Endothelial cell of hepatic sinusoid (primary cell): ENCODE results near the gene KATNB1.

ENCODE experiments used
- in situ Hi-C: cut with HindIII; loops from 2 replicates; pipeline ENCODE4 v1.10.0; 2017; ENCODE audit warnings: low sequenced_read_pairs

The KATNB1 gene

DNA sequence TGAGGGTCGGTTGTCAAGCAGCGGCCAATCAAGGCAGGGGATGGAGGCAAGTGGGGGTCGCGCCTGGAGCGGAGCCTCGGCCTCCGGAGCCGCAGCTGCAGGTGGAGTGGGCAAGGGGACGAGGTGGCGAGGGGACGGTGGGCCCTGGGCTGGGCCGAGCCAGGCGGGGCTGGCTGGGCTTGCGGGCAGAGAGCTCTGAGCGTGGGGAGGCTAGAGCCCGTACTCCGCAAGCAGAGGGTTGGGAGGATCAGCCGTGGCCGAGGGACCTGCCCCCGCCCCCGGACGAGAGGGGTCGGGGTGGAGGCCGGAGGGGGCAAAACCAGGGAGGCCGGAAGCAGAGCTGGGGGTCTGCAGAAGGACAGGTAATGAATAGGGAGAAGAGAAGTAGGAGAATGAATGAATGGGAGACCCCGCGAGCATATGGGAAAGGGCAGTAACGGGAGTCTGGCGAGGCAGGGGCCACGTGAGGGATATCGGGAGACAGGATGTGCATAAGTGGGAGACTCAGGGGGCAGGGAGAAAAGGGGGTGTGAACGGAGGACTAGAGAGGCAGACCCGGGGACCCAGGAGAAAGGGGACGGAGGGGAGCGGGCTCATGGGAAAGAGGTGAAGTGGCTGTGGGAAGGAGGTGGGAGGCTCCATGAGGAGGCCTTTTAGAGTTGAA, at the start of gene KATNB1:
TSS of gene KATNB1 (plus strand) at position 16 of the 664 bp plus-strand sequence. CDS start 1,474 bp downstream, outside the sequence.
- in situ Hi-C loops: no loop called here

- in situ Hi-C loops: loop anchor here (5.0 kb wide), 2 partner anchors 39 to 109 kb away; no protein-coding TSS in a partner anchor
Observed at GRCh38 chr16:57686577-57686976, 49.0 kb upstream of the KATNB1 start.

GRCh38 chr16:57687363-57687929, 48.1 kb upstream of the KATNB1 start:
- in situ Hi-C loops: loop anchor here (5.0 kb wide), 2 partner anchors 40 to 110 kb away; no protein-coding TSS in a partner anchor

- in situ Hi-C loops: loop anchor here (5.0 kb wide), 2 partner anchors 41 to 111 kb away; no protein-coding TSS in a partner anchor
Observed at GRCh38 chr16:57688487-57688986, 47.0 kb upstream of the KATNB1 start.

DNA sequence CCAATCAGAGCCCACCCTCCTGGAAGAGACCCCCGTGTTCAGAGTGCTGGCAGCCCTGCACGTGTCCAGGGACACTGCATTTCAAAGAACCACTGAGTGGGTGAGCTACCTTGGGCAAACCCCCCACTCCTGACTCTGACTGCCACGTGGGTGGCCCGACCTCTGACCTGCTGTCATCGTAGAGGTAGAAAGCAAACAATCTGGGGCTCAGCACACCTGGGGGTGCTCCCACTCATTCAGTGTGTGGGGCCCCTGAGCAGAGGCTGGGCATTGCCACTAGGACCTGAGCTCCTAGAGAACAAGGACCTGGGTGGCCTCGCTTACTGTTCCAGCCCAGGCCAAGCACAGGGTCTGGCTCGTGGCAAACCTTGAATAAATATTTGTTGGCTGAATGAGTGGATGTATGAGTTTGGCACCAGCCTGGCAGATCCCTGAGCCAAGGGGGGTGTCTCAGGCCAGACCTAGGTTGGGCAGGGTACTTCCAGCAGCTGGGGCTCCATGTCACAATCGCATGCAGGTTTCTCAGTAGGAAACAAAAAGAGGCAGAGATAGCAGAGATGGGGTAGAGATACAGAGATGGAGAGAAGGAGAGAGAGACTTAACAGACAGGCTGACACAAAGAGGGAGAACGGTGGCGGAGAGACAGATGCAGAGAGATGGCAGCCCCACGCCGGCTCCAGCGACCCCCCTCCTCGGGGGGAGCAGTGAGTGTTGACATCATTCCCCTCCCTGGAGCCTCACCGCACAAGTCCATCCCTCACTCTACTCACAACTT, 46.4 kb upstream of the KATNB1 start:
- in situ Hi-C loops: loop anchor here (5.0 kb wide), 2 partner anchors 42 to 112 kb away; no protein-coding TSS in a partner anchor

DNA sequence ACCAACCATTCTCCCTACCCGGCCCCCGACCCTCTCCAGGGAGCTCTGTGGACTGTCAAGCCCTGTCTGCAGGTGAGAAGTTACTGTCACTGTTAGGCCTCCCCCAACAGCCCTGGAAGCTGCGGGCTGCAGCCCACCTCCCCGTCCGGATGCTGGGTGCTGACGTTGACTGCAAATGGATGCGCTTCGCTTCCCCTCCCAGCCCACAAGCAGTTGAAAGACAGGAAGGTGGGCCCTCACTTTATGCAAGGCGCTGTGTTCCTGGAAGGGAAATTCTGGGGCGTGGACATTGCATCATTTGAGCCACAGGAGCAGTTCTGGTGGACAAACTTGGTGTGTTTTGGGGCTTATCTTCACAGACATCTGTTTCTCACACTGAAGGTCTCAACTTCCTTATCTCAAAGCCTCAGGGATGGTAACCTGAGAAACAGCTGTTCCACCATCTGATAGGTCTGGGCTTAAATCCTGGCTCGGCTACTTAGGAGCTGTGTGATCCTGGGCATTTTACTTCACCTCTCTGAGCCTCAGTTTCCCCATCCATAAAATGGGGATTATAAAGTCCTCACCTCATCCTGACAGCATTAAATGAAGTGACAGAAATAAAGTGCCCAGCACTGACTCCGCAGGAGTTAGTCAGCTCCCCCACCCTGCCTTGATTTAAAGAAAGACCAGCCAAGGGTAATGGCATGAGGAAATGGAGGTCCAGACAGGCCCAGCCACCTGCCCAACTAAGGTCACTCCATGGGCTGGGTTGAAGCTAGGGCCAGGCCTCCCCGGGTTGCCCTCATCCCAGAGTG, 45.6 kb upstream of the KATNB1 start:
- in situ Hi-C loops: loop anchor here (5.0 kb wide), 2 partner anchors 43 to 113 kb away; no protein-coding TSS in a partner anchor

- in situ Hi-C loops: no loop called here
Observed at GRCh38 chr16:57690782-57691471, 44.6 kb upstream of the KATNB1 start.

DNA sequence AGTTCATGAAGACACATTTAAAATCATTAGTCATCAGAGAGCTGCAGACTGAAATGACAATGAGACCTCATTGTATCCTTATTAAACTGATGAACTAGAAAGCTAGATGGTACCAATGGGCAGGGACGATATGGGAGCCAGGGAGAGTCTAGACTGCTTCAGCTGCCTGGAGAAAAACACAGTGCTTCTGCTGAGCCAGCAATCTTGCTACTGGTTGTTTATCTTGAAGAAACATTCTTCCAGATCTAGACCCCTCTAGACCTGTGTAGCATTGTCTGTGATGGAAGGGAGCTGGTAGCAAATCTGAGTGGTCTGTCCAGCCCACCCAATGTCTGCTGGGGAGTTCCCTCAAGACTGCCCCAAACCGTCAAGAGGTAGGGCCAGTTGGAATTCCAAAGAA, 42.9 kb upstream of the KATNB1 start:
- in situ Hi-C loops: no loop called here

- in situ Hi-C loops: no loop called here
Observed at GRCh38 chr16:57693550-57693949, 42.0 kb upstream of the KATNB1 start.

GRCh38 chr16:57694231-57694724, 41.3 kb upstream of the KATNB1 start:
- in situ Hi-C loops: no loop called here

GRCh38 chr16:57694725-57695679, 40.6 kb upstream of the KATNB1 start, which contains the start of gene DRC7:
Gene DRC7 (plus strand): TSS chr16:57694806. CDS start chr16:57697950, 3,144 bp downstream.
- in situ Hi-C loops: no loop called here

- in situ Hi-C loops: no loop called here
Observed at GRCh38 chr16:57695680-57696069, 39.9 kb upstream of the KATNB1 start.

DNA sequence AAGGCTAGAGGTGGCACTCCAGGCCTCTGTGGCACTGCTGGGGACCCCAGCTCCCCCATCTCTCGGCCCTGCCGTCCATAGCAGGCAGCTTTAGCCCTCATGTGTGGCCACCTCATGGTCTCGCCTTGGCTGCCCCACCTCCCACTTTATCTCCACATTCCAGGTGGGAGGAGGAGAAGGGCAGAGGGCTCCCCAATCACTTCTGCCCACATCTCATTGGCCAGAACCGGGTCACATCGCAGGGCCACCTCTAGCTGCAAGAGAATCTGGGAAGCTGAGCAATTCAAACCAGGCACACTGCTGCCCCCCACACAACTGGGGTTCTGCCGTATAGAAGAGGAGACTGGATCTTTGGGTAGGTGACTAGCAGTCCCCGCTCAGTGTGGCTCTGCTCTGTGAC, 39.3 kb upstream of the KATNB1 start:
- in situ Hi-C loops: no loop called here

DNA sequence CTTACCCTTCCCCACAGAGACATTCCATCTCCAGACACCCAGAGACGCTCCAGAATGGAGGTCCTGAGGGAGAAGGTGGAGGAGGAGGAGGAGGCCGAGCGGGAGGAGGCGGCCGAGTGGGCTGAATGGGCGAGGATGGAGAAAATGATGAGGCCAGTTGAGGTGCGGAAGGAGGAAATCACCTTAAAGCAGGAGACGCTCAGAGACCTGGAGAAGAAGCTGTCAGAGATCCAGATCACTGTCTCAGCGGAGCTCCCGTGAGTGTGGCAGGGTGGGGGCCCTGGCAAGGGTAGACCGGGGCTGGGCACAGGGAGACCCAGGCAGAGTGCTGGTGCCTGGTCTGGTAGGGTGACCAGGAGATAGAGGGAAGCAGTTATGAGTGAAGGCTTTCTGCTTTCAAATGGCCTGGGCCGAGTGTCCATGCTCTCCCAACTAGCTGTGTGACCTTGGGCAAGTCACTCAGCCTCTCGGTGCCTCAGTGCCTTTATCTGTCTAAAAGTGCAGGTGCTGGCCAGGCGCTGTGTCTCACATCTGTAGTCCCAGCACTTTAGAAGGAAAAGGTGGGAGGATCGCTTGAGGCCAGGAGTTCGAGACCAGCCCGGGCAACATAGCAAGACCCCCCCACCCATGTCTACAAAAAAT, 37.6 kb upstream of the KATNB1 start:
- in situ Hi-C loops: no loop called here

- in situ Hi-C loops: no loop called here
Observed at GRCh38 chr16:57698812-57699405, 36.7 kb upstream of the KATNB1 start.

GRCh38 chr16:57699481-57699880, 36.1 kb upstream of the KATNB1 start:
- in situ Hi-C loops: no loop called here

GRCh38 chr16:57699899-57700298, 35.7 kb upstream of the KATNB1 start:
- in situ Hi-C loops: loop anchor here (5.0 kb wide), 1 partner anchor 57 kb away; no protein-coding TSS in a partner anchor
